ENCODE data around the gene EEF1A2. TPM values are rescaled to one million over a fixed set of nuclear protein-coding genes. Genes with fewer than 3 reads are reported as not detected.

EEF1A2 gene
- polyA plus RNA-seq, 1 donor, result 0.67 TPM

DNA sequence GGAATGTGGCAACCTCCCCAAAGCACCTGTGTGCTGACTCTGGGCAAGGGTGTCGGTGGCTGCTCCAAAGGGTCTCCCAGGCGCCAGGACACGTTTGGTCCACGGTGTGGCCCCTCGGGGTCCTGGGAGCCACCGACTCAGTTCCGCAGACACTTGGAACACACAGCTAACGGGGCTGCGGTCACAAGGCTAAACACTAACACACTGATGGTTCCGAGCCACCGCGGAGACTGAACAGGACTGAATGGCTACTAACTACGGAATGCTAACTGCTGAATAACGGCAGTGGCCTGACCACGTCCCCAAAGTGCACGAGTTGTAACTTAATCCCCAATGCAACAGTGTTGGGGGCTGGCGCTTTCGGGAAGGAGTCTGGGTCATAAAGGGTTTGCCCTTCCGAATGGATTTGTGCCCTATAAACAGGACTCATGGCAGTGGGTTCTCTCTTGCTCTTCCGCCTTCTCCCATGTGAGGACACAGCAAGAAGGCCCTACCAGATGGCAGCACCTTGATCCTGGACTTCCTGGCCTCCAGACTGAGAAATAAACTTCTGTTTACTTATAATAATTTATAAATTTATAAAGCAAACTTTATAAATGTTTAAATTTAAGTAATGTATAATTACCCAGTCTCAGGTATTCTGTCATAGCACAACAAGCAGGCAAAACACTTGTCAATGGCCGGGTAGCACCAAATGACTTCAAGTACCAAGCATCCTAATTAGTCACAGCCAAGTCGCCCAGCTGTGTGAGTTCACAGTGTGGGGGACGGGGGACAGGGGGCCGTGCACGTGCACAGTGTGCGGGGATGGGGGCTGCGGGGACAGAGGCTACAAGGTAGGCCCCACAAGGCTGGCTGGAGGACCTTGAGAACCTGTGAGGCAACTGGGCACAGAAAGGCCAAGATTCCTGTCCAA lies 2.3 kb upstream of the EEF1A2 start:
- DNase-seq, result no peak

DNA sequence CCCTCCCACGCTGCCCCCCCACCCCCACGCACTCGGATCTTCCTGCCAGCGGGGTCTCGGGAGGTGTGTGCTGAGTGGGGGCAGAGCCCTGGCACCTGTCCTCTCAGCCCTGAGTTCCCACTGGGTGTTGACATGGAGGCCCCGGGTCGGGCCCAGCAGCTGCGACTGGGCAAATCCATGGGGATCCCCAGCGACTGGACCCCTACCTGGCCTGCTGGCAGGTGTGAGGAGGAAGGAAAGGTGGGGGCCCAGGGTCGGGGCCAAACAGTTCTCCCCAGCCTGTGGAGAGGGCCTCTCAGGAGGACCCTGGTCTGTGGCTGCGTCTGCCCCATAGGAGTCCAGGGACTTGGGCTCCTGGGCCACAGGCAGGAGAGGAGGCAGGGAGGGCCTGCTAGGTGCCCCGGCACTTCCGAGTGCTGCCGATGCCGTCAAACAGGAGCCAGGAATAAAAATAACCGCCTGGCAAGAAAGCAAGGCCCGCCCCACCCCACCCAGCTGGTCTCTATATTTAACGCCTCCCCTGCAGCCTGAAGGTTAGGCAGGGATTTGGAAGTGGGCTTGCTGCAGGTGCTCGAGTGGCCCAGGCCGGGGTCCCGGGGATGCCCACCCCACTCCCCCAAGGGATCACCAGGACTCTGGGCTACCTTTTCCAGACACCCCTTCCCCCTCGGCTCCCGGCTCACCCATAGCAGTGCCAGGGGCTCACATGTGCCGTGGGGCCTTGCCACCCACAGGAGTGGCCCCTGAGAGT lies 1.4 kb upstream of the EEF1A2 start:
- DNase-seq, result no peak

DNA sequence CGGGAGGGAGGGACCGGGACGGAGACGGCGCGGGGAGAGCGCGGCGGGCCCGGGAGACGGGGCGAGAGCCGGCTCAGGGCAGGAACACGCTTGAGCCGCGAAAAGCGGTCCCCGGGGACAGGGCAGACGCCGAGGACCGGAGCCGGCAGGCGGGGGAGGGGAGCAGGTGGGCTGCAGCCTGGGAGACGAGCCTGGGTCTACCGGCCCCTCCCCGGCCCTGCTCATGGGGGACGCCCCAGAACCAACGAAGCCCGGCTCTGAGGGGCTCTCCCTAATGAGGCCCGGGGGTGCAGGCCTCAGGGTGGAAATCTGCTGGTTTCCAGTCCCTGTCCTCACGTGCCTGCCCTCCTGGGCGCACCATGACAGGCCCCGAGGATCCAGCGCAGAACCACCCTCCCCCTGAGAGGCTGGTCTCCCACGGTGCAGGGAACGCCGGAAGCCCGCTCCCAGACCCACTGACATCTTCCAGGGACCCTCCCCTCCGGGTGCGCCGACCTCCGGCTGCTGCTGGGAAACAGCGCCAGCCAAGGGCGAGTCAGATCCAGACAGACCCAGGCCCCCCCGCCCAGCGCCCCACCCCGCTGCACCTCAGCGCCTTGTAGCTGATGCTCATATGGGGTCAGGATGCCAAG lies 571 bp upstream of the EEF1A2 start:
- DNase-seq, result no peak

DNA sequence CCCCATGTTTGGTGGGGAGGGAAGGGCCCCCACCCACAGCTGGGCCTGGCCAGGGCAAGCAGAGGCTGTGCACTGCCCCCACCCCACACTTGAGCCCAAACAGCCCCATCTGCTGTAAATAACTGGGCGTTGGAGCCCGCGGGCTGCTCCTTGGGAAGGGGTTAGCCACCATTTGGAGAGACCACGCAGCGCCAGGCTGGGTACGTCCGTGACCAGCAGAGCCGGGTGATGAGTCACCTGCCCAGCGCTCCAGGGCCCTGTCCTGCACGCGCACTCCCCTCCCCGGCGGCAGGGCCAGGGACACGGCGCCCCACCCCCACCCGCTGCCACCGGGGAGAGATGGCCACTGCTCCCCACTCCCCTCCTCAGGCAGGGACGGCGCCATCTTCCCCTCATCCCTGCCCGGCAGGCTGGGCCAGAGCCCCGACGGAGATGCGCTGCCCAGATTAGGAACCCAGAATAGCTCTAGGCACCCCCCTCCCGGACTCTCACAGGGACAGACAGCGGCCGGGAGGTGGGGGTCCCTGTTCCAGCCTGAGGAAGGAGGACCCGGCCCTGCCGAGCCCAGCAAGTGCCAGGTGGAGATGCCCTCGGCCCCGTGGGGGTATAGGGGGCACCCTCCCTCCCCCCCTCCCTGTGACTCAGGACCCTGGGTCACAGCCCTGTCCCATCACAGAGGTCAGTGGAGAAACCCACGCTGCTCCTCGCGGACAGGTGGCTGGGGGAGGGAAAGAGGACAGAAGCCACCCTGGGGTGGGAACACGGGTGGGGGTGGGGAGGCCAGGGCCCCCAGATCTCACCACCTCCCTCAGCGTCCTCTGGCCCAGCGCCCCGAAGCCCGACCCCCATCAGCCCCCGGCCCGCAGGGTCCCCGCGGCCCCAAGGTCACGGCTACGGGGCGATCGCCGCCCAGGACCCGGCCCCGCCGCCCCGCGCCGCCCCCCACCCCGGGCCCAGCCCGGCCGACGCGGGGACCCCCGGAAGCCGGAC lies 642 bp downstream of the EEF1A2 start:
- no peak for DNase-seq

DNA sequence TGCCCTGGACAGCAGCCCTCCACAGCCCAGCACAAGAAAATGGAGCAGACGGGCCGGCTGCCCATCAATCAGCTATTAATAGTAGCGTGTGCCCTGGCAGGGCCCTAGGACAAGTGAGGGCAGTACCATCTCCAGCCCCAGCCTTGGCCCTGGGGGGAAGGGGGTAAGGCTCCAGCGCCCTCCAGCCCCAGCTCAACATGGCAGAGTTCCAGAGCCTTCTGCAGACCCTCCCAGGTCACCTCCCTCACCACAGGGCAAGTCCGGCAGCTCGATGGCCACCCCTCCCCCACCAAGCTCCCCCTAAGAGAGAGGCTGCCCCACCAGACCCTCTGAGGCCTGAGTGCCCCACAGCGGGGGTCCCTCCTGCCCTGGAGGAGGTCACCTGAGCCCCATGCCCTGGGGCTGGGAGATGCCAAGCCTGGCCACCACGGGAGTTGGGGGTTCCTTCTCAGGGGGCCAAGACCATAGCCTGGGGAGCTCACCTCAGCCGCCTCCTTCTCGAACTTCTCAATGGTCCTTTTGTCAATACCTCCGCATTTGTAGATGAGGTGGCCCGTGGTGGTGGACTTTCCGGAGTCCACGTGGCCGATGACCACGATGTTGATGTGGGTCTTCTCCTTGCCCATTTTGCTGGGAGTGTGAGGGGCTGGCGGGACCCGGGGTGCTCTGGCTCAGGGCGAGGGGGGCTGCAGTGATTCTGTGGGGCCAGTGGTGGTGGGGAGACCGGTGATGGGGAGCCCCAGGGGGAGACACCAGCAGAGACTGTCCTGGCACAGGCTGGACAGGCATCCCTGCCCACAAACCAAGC lies 1.5 kb downstream of the EEF1A2 start:
- DNase-seq, result no peak

DNA sequence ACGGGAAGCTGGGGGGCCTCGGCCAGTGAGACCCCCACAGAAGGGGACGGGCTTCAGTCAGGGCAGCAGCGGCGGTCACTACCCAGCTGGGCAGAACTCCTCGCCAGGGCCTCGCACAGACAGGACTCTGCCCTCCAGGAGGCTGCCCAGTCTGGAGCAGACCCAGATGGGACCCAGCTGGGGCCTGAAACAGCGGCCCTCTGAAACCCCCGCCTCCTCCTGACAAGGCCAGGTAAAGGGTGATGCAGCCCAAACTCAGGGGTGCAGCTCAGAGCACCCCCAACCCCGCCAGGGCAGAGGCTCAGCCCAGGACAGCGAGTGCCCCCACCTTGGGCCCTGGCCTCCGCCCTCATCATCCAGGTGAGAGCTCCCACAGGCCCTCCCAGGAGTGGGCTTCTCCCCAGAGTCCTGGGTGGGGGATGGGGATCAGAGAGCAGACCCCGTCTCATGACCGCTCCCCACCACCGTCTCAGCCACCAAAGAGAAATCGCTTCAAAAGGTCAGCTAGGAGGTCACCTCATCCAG lies 2.2 kb downstream of the EEF1A2 start:
- DNase-seq, result no peak

DNA sequence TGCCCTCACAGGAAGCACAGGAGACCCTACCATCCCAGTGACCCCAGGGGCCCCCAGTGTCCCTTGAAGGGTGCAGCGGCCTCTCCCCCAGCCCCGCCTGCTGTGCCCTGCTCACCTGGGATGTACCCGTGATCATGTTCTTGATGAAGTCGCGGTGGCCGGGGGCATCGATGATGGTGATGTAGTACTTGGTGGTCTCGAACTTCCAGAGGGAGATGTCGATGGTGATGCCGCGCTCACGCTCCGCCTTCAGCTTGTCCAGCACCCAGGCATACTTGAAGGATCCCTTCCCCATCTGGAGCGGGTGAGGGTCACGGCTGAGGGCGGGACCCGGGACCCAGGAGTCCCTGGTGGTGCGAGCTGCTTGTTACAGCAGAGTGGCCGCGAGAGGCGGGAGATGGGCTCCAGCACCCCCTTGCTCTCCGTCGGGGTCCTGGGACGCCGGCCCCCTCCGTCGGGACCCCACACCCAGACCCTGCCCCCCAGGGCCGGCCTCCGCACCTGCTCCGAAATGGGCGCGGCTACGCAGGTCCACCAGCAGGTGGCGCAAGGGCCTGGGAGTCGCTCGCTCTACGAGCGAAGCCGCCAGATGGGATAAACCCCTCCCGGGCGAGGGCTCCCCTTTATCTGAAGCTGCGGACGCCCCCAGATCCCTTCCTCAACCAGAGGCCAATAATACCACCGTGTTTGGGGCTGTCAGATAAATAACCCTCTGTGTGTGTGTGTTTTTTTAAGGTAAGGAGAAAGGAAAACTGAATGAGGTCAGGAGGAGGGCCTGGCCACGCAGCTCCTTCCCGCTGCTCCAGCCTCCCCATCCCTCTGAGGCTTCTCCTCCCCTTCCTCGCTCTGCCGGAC lies 2.9 kb downstream of the EEF1A2 start:
- DNase-seq, result no peak

DNA sequence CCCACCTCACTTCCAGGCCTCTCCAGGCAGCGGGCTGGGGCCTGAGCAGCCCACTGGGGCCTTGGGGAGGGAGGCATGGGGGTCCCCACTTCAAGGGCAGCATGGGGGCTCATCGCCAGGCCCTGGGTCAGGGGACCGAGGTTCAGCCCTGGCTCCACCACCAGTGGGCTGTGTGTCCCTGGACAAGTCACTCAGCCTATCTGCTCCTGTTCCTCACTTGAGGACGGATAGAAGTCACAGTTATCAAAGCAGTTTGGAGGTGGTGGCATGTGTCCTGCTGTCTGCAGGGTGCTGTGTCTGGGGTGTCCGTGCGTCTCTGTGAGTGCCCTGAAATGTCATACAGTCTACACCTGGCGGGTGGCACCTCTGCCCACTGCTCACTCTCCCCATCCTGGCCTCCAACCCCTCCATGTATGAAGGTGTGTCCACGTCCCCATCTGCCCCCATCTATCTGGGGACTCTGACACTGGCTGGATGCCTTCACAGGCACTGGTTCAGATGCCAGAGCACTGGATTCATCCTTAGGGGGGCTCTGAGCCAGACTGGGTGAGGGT lies 3.6 kb downstream of the EEF1A2 start:
- no peak for DNase-seq

DNA sequence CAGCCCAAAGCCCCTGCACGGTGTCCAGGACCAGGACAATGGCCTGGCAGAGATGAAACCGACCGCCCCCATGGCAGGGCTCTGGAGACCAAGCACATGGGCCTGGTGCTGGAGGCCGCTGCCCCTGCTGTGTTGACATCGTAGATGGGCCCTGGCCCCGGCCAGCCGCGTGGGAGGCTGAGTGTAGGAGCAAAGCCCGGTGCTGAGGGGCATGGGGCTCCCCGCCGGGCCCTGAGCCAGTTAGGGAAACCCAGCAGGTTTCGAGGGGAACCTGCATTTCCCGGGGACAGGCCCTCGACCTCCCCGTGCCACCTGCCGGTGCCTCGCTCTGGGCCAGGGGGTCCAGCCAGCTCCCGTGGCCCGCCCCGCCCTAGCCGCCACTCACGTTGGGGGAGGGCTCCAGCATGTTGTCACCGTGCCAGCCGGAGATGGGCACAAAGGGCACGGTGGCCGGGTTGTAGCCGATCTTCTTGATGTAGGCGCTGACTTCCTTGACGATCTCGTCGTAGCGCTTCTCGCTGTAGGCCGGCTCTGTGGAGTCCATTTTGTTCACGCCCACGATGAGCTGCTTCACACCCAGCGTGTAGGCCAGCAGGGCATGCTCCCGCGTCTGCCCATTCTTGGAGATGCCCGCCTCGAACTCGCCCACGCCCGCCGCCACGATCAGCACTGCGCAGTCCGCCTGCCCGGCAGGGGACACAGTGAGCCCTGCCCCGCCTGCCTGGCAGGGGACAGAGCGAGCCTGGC lies 4.3 kb downstream of the EEF1A2 start:
- DNase-seq, result no peak

DNA sequence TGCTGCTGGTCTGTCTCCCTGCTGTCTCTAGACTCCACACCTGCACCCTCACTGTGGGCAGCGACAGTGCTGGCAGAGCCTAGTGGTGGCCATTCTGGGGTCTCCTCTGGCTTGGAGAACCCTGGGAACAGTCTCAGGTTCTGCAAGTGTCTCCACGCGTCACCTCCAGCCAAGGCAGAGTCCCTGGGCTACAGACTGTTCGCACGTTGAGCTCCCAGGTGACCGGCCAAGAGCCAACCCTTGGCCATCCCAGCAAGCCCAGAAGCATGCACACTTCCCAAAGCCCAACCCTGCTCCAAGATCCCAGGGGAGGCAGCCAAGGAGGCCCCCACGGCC lies 4.8 kb downstream of the EEF1A2 start:
- DNase-seq, result no peak

DNA sequence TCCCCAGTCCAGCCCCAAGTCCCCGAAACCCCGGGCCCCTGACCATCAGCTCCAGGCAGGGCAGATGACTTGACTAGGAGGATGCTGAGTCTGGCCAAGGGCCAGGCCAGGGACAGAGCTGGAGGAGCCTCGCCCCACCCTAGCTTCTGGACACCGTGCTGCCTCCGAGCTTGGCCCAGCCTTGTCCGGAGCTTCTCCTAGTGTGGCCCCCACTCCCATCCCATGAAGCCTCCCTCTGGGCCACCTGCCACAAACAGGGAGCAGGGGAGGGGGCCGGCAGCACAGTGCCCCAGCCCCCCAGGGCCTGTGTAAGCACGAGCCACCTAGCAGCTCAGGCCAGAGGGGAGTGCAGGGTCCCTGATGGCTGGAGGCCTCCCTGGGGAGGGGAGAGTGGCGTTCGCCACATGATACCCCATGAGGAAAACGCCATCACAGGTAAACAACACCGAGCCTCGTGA lies 5.3 kb downstream of the EEF1A2 start:
- DNase-seq, result no peak

DNA sequence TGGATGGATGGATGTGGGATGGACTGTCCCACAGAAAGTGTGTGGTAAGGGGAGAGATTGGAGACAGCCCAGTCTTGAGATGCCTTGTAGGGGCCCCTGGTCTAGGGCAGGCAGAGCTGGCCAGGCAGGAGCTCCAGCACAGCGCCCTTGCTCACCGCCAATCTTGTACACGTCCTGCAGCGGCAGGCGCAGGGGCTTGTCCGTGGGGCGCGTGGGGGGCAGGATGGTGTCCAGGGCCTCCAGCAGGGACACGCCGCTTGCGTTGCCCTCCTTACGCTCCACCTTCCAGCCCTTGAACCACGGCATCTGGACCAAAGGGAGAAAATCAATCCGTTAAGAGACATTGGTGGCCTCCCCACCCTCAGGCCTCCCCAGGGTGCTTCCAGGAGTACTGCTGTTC lies 5.9 kb downstream of the EEF1A2 start:
- DNase-seq, result no peak

DNA sequence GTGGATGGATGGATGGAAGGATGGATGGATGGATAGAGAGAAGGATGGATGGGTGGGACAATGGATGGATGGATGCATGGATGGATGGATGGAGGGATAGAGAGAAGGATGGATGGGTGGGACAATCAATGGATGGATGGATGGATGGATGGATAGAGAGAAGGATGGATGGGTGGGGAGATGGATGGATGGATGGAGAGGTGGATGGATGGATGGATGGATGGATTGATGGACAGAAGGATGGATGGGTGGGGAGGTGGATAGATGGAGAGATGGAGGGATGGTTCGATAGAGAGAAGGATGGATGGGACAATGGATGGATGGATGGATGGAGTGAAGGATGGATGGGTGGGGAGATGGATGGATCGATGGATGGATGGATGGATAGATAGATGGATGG lies 6.4 kb downstream of the EEF1A2 start:
- no peak for DNase-seq

DNA sequence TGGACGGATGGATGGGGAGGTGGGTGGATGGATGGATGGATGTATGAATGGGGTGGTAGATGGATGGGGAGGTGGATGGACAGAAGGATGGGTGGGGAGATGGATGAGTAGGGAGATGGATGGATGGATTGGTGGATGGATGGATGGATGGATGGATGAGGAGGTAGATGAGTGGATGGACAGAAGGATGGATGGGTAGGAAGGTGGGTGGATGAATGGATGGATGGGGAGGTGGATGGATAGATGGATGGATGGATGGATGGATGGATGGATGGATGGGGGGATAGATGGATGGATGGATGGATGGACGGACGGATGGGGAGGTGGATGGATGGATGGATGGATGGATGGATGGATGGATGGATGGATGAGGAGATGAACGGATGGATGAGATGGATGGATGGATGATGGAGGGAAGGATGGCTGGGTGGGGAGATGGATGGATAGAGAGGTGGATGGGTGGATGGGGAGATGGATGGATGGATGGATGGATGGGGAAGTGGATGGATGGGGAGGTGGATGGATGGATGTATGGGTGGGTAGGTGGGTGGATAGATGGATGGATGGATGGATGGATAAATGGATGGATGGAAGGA lies 7.2 kb downstream of the EEF1A2 start:
- no peak for DNase-seq

DNA sequence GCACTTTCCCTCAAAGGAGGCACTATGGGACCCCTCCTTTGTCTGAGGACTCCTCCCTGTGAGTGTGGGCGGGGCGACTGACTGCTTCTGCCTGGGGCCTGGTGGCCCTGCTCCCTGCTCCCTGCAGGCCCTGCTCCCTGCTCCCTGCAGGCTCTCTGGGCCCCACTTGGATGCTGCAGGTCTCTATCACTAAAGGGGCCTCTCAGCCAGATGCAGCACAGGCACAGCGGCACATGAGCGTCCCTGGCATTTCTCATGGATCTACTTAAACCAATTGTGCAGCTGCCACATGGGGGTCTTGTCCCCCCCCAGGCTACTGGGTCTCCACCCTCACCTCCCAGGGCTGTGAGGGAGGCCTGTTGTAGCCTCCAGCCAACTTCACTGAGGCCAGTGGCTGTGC lies 7.8 kb downstream of the EEF1A2 start:
- DNase-seq, result no peak

DNA sequence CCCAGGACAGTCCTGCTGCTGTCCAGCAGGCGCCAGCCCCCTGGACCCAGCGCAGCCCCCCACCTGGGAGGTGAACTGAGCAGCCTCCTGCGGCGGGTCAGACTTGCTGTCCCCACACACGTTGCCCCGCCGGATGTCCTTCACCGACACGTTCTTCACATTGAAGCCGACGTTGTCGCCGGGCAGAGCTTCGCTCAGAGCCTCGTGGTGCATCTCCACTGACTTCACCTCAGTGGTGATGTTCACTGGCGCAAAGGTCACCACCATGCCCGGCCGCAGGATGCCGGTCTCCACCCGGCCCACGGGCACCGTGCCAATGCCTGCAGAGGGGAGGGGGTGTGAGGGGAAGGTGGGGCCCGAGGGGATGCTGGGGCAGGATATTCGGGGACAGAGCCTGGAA lies 8.5 kb downstream of the EEF1A2 start:
- no peak for DNase-seq

DNA sequence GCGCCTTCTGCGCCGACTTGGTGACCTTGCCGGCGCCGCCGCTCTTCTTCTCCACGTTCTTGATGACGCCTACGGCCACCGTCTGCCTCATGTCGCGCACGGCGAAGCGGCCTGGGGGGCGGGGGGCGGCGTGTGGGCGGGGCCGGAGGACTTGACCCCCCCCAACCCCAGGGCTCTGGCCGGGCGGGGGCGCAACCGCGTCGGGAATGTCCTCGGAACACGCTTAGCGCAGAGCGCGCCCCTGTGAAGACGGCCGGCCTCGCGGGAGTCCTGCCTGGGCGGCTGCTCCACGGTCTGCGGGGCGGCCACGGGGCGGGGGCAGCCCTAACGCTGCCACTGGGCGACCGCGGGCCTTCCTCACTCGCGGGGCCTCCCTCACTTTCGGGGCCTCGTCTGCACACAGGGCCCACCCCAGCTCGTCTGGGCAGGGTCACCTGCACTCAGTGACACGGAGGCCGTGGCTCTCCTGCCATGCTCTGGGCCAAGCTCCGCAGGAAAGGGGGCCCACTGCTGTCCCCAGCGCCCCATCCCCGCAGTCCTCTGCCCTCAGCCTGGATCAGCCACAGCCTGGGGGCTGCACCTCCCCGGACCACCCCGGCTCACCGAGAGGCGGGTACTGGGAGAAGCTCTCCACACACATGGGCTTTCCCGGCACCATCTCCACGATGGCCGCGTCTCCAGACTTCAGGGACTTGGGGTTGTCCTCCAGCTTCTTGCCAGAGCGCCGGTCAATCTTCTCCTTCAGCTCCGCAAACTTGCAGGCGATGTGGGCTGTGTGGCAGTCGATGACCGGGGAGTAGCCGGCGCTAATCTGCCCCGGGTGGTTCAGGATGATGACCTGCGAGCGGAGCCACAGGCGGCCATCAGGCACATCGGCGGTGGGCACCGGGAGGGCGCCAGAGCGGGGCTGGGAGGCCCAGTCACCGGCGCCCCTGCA lies 10.3 kb downstream of the EEF1A2 start:
- no peak for DNase-seq

All from left kidney (tissue), 2 donors.